GM19468 (cell line): ENCODE data around the gene CBX2.

Experiments
- ATAC-seq: cut with Tn5 transposase; IDR thresholded peaks from one replicate; pipeline ENCODE4 v1.9.1; 2021; ENCODE audit warnings: mild to moderate bottlenecking, moderate library complexity, moderate number of reproducible peaks; ENCODE audit not compliant: unreplicated experiment; ENCODE audit errors: extremely low read depth

CBX2 gene

DNA sequence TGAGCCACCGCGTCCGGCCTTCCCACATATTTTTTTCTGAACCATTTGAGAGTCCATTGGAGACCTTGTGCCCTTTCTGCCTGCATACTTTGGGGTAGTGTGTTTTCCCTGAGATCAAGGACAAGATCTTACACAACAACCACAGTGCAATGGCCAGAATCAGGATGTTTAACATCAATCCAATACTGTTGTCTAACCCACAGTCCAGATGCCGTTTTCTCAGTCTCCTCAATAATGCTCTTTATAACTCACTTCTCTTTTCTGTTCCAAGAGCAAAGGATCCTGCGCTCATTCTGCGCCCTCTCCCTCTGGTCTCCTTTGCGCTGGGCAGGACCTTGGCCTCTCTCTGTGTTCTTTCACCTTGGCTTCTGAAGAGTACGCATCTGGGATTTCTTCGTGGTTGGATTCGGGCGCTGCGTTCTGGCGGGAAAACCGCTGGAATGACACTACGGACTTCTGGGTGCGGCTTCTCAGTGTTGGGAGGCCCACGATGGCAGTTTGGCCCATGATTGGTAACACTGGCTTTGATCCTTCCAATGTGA, 44.7 kb downstream of the CBX2 start:
- ATAC-seq = no peak

DNA sequence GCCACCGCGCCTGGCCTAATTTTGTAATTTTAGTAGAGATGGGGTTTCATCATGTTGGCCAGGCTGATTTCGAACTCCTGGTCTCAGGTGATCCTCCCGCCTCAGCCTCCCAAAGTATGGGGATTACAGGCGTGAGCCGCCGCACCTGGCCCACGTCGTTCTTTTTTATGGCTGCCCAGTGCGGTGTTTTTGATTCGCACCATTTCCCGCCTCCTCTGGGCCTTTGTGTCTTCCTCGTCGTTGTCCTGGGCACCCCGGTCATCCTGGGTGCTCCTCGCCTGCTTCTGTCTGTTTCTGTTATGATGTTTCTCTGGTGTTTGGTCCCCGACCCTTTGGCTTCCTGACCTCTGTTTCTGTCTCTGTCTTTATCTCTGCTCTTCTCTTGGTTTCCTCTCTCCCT, 46.3 kb downstream of the CBX2 start:
- no peak for ATAC-seq

DNA sequence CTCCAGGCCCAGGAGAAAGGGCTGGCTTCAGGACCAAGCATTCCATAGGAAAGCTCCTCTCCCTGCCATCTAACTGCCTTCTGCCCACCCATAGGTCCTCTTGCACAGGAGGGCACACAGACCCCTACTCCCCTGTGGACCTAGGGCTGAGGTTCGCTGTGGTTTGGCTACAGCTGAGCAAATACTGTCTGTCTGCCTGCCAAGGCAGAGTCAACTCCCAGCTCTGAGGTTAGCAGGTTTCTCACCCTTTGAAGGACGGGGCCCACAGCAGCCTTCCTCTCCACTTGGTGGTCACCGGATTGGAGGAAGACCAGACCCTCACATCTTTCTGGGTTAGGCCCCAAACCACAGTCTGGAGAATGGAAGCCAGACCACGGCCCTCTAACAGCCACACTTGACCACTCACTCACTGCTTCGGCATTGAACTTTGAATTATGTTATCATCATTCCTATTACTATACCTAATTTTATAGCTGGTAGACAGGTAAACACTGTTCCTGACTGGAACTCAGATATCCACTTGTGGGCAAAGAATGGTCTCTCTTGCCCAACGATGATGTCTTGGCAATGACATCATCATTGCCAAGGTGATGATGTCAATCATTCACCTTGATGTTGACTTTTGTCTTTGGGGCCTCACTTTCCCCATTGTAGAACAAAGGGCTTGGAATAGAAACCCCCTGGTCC, 47.1 kb downstream of the CBX2 start:
- ATAC-seq = no peak

GRCh38 chr17:79825580-79825921, 47.6 kb downstream of the CBX2 start:
- no peak for ATAC-seq

DNA sequence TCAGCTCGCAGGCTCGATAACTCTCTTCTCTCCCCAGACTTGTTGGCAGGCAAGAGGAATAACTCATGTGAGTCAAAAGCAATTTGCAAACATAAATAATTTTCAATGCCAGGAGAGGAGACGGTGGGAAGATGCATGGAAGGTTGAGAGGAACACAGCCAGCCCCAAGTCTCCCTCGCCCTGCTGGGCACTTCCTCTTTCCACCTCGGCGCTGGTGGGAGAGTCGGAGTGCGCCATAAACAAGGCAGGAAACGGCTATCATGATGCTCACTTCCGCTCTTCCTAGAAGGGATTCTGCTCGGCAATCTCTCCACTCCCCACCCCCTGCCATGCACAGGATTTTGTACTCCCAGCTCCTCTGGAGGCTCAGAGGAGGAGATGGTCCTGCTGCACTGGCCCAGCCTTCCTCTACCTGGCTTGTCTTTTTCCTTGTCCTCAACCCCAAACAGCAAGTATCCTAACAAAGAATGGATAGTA, 48.3 kb downstream of the CBX2 start:
- no peak for ATAC-seq

GRCh38 chr17:79826841-79827578, 49.1 kb downstream of the CBX2 start:
- ATAC-seq = no peak

DNA sequence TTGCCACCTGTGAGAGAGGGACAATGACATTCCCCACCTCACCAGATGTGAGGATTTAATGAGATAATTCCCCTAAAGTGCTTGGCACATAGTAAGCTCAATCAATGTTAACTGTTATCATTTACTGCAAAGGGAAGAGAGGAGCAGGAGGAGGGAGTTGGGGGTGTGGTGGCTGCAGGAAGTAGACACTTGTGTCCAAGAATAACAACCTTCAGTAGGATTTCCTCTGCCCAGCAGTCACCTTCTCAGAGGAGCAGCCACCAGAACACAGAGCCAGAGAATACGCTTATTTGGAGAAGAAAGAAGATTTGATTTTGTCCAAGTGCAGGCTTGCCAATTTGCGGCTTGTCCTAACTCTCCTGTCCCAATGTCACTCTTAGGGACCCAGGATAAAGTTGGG, 51.1 kb downstream of the CBX2 start:
- ATAC-seq = no peak

DNA sequence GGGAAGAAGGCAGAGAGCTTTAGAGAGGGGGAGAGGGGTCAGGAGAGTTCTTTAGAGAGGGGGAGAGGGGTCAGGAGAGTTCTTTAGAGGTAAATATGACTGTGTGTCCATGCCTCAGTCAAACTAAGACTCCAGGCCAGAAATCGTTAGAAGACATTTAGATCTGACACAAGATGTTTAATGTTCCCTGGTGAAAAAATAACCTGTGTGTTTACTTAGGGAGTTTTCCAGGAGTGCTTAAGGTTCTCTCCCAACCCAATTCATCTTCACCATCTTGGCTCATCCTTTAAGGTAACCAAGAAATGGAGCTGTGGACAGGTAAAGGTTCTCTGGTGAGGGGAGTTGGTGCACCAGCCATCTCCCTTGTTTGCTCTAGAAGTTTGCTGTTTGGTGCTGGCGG, 51.5 kb downstream of the CBX2 start:
- ATAC-seq = no peak

DNA sequence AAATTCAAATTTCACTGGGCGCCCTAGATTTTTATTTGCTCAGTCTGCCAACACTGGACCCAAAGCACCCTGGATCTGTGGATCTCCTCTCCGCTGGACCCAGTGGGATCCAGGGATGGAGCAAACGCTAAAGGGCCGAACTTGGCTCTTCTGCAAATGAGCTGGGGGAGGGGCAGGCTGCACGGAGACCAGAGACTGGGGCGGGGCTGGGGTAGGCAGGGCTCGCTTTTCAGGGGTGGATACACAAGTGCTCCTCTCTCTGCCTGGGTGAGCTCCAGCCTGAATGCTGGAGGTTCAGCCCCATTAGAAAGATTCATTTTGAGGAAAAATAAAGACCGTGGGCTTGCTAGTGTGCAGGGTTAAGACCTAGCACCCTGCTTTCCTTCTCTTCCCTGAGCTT, 52.4 kb downstream of the CBX2 start:
- ATAC-seq = no peak

GRCh38 chr17:79830763-79831264, 52.9 kb downstream of the CBX2 start:
- ATAC-seq = no peak

- no peak for ATAC-seq
Measured at GRCh38 chr17:79831265-79832217, 53.6 kb downstream of the CBX2 start.

- no peak for ATAC-seq
Measured at GRCh38 chr17:79832218-79833109, 54.5 kb downstream of the CBX2 start.

DNA sequence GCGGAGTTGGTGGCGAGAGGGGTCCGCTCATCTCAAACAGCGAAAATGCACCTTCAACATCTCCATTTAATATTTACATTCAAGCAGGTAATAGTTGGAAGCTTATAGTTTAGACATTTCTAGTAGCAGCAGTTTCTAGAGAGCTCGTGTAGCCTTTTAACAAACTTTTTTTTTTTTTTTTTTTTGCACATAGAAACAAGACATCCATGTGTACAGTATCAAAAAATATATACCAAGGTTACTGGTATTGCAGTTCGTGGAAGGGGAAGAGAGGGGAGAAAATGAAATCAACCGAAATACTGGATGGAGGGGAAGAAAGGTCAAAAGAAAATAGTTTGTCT, 55.1 kb downstream of the CBX2 start:
- ATAC-seq = no peak

DNA sequence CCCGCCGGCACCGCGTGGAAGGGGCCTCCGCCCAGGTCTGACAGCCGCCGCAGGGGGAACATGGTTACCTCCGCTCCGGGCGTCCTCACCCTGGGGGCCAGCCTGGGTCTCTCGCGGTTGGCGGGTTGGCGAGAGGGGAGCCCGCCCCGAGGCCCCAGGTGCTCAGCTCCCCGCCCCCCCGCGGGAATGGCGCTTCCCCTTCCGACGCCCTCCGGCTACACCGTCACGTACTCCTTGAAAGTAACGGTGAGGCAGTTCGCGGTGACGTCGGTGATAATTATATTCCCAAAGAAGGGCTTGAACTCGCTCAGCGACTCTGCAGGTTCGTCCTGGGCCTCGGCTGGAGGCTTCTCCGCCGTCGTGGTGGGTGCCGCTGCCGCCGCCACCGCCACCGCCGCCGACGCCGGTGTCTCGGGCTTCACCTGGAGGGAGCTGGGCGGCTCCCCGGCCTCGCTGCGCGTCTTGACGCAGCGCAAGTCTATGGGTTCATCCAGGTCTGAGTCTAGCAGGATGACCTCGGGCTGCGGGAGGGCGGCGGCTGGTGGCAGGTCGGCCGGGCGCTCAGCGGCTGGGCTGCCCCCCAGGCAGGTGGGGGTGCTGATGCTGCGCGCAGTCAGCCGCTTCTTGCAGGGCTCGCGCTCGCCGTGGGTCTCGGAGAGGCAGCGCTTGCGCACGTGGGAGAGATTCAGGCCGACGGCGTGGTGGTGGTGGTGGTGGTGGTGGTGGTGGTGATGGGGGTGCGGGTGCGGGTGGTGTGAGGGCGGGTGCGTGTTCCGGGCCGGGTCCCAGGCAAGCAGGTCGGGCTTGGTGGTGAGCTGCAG, 56.0 kb downstream of the CBX2 start:
- ATAC-seq = no peak

DNA sequence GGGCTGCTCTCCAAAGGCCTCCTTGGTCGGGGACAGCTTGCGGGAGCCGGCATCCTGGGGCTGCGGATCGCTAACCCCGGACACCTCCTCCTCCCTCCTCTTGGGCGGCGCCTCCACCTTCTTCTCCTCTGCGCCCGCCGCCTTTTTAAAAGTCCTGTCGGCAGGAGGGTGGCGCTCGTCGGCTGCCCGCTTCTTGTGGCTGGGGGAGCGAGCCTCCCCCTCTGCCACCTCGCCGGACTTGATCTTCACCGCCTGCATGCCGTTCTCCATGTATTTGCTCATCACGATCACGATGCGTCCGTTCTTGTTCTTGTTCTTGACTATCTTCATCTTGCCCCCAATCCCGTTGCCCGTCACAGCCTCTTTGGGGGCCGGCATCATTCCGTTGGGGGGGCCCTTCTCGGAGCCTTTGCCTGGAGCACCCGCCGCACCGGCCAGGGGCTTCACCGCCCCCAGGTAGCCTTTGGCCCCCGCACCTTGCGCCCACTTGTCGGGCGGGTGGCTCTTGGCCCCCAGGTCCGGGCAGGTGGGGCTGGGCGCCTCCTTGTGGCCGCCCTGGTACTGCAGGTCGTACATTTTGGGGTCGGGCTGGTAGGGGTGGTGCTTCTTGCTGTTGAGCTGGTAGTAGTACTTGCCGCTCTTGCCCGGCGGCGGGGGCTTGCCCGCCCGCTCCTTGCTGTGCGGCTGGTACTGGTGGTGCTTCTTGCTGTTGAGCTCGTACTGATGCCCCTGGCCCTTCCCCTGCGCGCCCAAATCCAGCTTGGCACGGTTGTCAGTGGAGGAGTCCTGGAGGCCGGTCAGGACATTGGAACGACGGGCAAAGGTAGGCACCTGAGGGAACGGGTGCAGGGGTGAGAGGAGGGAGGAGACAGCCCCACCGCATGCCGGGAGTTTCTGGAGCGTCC, 56.9 kb downstream of the CBX2 start:
- ATAC-seq = no peak

GRCh38 chr17:79835470-79835899, 57.5 kb downstream of the CBX2 start:
- ATAC-seq = no peak

DNA sequence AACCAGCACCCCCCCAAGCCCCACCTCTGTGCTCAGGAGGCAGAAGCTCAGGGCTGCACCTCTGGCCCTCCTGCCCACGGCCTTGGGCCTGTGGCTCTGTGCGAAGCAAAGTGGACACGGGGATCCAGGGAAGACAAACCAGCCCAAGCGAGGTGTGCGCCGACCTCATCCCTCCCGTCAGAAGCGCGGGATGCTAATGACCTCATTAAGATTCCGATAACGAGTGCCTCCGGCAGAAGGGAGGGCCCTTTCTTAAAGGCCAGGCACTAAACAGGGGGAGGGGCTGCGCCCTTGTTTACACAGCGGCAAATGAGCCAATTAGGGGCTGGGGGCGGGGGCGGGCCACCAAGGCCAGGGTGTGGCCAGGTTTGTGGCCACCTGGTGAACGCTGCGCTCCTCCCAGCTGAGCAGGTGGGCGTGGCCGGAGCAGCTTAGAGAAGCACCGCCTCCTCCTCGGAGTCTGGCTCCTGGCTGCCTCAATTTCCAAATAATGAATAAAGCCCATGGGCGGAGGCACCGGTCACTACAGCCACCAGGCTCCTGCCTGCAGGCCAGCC, 58.1 kb downstream of the CBX2 start:
- ATAC-seq = no peak
